ENCODE measurements around the gene ZNF274.

ZNF274 gene

DNA sequence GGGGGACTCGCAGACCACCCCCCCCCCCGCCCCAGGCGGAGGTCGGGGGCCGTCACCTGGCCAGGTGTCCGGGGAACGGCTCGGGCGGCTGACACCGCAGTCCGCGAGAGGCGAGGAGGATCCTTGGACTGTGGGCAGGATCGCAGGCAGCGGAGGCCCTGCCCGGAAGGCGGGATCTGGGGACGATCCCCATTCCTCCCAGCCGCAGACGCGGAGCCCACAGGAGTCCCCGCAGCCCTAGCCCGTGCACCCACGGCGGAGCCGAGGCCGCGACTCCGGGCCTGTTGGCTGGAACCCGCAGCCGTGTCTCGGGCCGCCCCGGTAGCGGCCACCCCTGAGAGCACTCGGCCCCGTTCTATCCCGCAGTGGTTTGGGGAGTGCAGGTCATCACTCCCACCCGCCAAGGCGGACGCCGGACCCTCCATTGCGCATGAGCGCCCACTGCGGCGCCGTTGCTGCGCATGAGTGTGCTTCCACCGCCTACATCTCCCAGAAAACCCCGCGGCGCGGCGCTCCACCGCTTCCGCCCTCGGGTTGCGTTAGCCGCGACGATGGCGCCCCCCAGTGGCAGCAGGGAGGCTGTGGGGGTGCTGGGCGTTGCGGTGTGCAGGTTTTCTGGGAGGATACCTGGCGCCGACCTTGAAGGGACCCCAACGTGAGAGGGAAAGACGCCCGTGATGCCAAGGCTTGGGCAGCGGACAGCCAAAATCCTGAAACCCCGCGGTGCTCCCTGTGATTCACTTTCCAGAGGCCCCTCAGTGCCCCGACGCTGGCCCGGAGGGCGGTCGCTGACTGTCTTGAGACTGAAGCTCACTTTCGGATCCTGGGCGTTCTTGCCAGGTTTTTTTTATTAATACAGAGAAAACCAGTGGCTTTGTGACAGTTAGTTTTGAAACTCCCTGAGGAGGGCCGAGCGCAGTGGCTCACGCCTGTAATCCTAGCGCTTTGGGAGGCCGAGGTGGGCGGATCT, 27.9 kb upstream of the ZNF274 start:
- TF ChIP-seq, protein P1, sequence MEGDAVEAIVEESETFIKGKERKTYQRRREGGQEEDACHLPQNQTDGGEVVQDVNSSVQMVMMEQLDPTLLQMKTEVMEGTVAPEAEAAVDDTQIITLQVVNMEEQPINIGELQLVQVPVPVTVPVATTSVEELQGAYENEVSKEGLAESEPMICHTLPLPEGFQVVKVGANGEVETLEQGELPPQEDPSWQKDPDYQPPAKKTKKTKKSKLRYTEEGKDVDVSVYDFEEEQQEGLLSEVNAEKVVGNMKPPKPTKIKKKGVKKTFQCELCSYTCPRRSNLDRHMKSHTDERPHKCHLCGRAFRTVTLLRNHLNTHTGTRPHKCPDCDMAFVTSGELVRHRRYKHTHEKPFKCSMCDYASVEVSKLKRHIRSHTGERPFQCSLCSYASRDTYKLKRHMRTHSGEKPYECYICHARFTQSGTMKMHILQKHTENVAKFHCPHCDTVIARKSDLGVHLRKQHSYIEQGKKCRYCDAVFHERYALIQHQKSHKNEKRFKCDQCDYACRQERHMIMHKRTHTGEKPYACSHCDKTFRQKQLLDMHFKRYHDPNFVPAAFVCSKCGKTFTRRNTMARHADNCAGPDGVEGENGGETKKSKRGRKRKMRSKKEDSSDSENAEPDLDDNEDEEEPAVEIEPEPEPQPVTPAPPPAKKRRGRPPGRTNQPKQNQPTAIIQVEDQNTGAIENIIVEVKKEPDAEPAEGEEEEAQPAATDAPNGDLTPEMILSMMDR (IDR thresholded peaks at IDR 0.05; ENCODE audit: control insufficient read depth, extremely low read depth, insufficient read depth): peak; percentile 99
- DNase-seq (ENCODE audit: low read depth): peak; percentile 79
- H3K4me3 ChIP-seq (ENCODE audit: low read depth, low read length): peak overlapping the region; percentile 84

DNA sequence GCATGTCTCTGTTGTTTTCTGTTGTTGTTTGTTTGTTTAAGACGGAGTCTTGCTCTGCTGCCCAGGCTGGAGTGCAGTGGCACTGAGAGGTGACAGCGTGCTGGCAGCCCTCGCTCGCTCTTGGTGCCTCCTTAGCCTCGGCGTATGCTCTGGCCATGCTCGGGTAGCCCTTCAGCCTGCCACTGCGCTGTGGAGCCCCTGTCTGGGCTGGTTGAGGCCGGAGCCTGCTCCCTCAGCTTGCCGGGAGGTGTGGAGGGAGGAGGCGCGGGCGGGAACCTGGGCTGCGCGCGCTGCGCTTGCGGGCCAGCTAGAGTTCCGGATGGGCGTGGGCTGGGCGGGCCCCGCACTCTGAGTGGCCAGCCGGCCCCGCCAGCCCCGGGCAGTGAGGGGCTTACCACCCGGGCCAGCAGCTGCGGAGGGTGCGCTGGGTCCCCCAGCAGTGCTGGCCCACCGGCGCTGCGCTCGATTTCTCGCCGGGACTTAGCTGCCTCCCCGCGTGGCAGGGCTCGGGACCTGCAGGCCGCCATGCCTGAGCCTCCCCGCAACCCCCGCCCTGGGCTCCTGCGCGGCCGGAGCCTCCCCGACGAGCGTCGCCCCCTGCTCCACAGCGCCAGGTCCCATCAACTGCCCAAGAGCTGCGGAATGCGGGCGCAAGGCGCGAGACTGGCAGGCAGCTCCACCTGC, 25.7 kb upstream of the ZNF274 start:
- no peak overlapping the region for H3K4me3 ChIP-seq (ENCODE audit: low read depth, low read length)
- TF ChIP-seq, protein P1 (IDR thresholded peaks at IDR 0.05; ENCODE audit: control insufficient read depth, extremely low read depth, insufficient read depth): no peak
- no peak for DNase-seq (ENCODE audit: low read depth)

DNA sequence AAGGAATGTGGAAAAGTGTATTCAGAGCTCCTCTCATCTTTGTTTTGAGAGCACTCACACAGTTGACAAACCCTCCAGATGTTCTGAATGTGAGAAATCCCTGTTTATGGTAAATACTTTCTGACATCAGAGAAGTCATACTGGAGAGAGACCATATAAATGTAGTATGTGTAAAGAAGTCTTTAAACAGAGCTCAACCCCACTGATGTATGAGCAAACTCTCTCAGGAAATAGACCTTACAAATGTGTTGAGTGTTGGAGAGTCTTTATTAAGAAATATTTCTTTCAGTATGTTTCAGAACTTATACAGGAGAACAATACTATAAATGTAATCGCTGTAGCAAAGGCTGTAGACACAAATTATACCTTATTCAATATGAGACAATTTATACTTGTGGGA, 16.6 kb upstream of the ZNF274 start:
- H3K4me3 ChIP-seq (ENCODE audit: low read depth, low read length): no peak overlapping the region
- TF ChIP-seq, protein P1 (IDR thresholded peaks at IDR 0.05; ENCODE audit: control insufficient read depth, extremely low read depth, insufficient read depth): no peak
- DNase-seq (ENCODE audit: low read depth): no peak

DNA sequence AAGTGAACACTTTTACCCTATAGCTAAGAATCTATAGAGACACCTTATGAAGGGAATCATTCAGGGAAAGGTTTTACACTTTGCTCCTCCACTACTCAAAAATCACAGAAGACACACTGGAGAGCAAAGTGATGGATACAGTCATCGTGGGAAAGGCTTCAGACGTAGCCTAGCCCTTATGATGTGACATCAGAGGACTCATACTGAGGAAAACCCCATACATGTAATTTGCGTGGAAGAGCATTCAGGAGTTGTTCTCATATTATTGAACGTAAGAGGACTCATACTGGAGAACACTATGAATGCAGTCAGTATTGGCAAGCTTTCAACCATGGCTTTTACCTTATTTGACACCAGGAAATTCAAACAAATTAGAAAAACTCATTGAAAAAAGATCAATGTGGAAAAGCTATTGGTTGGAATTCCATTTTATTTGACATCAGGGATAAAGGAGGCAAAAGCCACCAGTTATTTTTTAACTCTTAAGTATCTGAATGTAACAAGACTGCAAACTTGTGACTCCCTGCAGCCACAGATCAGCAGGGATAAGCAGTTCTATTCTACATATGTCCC, 16.1 kb upstream of the ZNF274 start:
- no peak for DNase-seq (ENCODE audit: low read depth)
- H3K4me3 ChIP-seq (ENCODE audit: low read depth, low read length): no peak overlapping the region
- TF ChIP-seq, protein P1 (IDR thresholded peaks at IDR 0.05; ENCODE audit: control insufficient read depth, extremely low read depth, insufficient read depth): no peak

DNA sequence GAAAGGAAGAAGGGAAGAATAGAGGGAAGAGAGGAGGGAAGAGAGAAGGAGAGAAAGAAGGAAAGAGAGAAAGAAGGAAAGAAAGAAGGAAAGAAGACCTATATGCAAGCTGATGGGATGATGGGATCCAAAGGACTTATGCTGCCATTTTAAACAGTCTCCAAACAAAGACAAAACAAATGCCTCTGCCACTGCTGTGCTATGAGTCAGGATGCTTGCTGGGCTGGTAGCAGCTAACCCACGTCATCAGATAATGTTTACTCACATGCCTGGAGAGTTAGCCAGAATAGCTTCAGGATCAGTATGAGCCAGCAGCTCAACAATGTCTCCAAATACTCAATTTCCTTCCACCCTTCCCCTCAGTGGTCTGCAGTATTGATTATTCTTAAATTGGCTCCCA, 12.0 kb upstream of the ZNF274 start:
- DNase-seq (ENCODE audit: low read depth): no peak
- no peak overlapping the region for H3K4me3 ChIP-seq (ENCODE audit: low read depth, low read length)
- TF ChIP-seq, protein P1 (IDR thresholded peaks at IDR 0.05; ENCODE audit: control insufficient read depth, extremely low read depth, insufficient read depth): no peak

DNA sequence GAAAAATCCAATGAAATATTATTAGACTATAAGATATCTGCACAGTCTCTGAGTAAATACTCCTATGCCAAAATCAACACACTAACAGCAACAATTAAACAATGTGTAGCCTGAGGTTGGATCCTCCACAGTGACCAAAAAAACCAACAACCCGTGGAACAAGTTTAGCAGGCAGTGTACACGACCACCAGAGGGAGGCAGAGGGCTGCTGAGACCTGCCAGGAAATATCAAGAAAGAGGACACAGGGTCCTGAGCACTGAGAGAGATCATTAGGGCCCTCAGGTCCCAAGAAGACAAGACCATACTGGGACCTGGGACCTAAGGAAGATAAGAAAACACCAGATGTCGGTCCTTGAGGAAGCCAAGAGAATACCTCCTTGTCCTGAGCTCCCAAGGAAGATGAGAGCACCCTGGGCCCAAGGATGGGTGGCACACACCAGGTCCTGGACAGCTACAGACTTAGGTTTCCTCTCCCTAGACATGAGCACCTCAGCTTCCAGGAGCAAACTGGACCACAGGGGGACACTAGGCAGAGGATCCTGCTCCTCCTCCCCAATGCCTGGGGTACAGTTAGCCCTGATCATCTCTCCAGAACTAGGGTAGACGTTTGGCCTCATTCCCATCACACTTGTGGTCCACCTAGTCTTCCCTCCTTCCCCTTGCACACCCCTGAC, 822 bp upstream of the ZNF274 start:
- TF ChIP-seq, protein P1 (IDR thresholded peaks at IDR 0.05; ENCODE audit: control insufficient read depth, extremely low read depth, insufficient read depth): peak; percentile 60
- peak overlapping the region; percentile 76 for H3K4me3 ChIP-seq (ENCODE audit: low read depth, low read length)
- DNase-seq (ENCODE audit: low read depth): peak; percentile 90

Measured in LNCaP clone FGC (cell line).